ENCODE results near the gene OSBPL10.
"Not testable (repeated sequence)": the region's sequence is repeated elsewhere in the genome, so short reads cannot be mapped to it uniquely, and the experiment has no call there.

OSBPL10 gene

DNA sequence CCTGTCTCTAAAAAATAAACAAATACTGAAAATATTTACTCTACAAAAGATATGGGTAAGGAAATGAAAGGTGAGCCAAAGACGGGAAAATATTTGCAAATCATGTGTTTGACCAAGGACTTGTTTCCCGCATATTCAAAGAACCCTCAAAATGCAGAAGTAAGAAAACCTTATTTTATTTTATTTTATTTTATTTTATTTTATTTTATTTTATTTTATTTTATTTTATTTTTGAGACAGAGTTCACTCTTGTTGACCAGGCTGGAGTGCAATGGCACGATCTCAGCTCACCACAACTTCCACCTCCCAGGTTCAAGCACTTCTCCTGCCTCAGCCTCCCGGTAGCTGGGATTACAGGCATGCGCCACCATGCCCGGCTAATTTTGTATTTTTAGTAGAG, 11.9 kb upstream of the OSBPL10 start:
- not testable (repeated sequence) for DNase-seq

GRCh38 chr3:31988271-31988670, 7.2 kb upstream of the OSBPL10 start:
- DNase-seq = no peak

DNA sequence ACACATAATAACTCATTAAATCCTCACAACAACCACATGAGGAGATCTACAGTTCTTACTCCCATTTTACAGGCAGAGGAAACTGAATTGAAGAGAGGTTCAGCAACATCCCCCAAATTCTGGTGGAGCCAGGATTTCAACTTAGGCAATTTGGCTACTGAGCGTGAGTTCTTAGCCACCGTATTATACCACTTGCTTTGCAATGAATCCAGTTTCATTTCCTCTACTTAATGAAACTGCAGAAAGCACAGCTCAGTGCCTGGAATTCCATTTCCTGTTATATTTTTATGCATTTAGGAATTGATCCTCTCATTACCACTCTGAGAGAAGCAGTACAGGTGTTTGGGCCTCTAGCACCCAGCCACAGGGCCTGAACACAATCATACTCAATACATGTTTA, 4.8 kb upstream of the OSBPL10 start:
- DNase-seq = no peak

GRCh38 chr3:31984321-31984720, 3.3 kb upstream of the OSBPL10 start:
- no peak for DNase-seq

DNA sequence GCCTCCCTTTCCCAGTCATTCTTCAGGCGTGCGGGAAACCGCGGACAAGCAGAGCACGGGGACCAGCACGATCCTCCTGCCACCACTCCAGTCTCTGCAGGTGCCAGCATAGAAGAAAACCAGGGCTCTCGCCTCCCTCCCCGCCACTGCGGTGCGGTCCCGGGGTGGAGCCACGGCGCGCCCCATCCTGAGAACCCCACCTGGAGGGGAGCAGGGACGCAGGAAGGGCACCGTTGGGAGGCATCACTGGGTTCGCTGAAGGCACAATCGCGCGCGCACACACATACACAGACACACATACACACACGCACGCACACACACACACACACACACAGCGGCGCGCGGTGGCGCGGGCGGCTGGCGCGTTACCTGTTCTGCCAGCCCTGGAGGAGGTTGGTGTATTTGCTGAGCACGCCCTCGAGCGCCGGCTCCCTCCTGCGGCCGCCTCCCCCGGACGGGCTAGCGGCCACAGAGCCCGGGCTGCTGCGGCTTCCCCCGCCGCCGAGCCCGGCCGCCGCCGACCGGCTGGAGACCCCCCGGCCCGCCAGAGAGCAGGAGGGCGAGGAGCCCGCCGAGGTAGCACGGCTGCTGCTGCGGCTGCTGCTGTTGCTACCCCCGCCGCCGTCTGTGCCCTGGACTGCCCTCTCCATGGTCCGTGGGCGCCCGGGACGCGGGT, 394 bp downstream of the OSBPL10 start:
- DNase-seq = peak; percentile 37

DNA sequence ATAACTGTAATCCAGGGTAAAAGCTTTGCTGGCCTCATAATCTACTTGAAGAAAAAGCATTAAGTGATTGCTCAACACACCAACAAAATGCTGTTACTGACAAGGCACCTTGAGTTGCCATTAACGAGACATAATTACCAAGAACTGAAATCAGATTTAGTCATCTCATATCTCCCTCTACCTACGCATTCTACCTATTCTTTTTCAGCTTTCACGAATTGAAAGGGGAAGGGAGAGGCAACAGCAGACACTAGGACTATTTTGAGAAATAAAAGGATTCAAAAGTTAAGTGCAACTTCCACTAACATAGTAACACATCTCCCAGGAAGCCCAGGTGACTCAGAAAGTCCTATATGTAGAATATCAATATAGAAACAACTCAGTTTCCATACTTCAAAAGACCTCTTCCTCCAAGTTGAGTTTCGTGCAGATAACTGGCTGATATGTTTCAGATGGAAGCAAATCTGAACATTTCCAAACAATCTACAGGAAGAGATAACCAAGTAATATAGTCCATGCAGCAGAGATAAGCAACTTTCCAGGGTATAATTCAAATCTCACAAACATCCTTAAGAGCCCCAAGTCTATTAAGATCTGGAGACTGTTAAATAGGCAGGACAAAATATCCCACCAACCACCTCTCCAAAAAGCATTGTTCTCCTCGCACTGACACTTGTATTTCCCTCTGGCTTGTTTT, 1.9 kb downstream of the OSBPL10 start:
- no peak for DNase-seq

- no peak for DNase-seq
These were observed 2.5 kb downstream of the OSBPL10 start for GRCh38 chr3:31978553-31978952.

DNA sequence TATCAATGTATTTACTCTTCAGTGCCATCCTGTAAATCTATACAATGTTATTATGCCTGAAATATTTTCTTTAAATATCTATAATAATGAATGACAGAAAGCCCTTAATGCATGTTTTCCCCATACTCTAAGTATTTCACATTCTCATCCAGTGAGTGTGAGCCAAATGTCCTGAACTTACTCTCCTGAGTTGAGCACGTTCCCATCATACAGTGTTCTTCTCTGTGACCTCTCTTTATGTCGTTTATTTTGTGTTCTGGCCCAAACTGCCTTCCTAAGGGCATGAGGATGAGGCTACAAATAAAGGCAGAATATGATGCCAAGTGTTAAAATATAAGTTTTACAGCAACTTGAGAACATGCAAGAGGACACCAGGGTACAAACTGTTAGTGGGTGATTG, 3.3 kb downstream of the OSBPL10 start:
- no peak for DNase-seq

GRCh38 chr3:31976302-31976701, 4.8 kb downstream of the OSBPL10 start:
- no peak for DNase-seq

DNA sequence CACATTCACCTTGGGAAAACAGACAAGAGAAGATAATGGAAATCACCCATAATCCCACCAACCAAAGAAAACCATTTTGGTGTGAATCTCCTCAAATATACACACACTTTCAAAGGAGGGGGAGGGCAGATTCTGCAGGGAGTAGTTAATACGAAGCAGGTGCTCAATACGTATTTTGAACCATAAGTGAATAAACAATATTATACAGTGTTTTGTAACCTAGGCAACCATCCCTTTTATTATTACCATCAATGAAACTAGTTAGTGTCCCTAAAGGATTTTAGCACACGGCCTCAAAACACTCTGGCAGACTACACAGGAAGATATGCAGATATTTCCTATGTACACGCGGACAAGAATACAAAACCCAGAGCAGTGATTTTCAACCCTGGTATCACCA, 6.1 kb downstream of the OSBPL10 start:
- no peak for DNase-seq

GRCh38 chr3:31974471-31974870, 6.6 kb downstream of the OSBPL10 start:
- DNase-seq = no peak

- no peak for DNase-seq
These were observed 7.2 kb downstream of the OSBPL10 start for GRCh38 chr3:31973837-31974236.

DNA sequence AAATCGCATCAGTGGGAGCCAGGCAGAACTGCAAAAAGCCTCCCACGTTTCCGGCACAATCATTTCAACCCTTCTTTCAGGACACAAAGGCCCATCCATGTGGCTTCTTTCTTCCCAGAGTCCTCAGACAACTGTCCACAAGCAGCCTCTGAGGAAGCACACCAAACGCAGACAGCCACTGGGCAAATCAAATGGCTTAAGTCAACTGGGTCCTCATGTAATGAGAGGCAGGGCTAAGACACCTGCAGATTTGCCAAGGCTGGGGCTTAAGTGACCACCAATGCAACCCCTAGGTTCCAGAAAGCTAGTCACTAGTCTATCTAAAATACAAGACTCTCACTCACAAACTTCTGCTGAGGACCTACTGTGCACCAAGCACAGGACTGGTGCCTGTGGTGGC, 8.0 kb downstream of the OSBPL10 start:
- DNase-seq = no peak

GRCh38 chr3:31971607-31972006, 9.5 kb downstream of the OSBPL10 start:
- DNase-seq = no peak

DNA sequence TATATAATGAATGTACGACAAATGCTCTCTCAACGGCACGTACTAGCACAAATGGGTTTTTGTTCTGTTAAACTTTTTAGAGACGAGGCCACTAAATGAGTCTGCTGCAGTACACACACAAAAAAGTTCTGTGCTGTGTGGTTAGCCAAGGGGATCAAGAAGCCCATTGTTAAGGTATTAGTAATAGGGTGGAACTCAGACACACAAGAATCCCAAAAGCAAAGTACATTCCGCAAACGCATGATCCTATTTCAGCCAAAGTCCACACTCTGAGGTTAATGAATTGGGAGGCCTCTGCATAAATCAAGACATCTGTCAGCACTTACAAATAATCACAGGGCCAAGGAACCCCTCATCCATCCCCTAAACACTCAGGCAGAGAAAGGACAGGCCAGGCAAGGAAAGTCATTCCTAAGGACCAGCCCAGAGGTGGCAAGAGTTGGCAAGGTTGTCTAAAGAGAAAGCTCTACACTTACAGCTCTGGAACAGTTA, 12.1 kb downstream of the OSBPL10 start:
- no peak for DNase-seq

DNA sequence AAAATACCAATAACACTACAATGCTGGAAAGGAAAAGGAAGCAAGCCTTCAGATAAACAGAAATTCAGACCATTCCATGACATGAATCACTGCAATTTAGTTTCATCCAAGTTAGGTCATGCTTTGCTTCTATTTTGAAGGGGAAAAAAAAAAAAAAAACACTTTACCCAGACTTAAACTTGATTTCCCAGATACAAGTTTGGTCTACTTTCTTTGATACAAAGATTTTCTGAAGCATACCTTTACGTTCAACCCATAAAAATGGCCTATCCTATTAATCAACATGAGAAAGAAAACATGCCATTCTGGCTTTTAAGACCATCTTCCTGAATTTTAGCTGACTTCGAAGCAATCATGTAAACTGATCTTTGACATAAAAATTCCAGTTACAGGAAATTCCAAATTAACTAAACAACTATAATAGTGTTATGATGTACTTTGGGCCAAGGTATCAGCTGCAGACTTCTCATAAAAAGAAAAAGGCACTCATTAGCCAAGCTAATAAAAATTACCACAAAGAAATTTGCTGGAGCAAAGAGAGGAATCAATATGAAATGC, 12.6 kb downstream of the OSBPL10 start:
- DNase-seq = no peak

DNA sequence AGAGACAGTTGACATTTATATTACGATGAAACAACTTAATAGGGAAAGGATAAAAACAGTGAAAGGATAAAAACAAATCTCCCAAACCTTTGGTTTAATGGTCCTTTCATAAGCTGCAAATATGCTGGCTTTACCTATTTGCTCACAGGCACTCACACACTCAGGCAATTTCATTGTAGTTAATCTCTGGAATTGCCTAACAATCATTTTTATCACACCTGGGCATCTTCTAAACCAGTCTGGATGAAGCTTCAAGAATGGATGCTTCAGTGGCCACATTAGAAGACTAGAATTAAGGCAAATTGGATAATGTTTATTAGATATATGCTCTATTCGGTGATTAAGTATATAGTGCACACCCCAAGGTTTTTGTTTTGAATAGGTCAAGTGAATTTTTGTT, 13.5 kb downstream of the OSBPL10 start:
- no peak for DNase-seq

GRCh38 chr3:31966978-31967591, 14.0 kb downstream of the OSBPL10 start:
- DNase-seq = no peak

DNA sequence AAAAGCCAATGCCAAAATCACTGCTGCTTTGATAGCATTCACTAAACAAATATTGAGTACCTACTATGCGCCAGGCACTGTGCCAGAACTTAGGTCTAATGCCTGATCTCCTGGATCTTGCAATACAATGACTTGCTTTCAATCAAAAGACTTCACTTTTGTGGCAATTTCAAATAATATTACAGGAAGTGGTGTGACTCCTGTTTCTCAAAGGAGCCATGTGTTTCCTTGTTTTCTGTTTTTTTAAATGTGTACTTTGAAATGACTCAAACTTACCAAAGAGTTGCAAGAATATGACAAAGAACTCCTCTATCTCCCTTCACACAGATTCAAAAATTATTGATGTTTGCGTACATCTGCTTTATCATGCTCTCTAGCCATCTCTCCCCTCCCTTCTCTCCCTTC, 18.3 kb downstream of the OSBPL10 start:
- no peak for DNase-seq

DNA sequence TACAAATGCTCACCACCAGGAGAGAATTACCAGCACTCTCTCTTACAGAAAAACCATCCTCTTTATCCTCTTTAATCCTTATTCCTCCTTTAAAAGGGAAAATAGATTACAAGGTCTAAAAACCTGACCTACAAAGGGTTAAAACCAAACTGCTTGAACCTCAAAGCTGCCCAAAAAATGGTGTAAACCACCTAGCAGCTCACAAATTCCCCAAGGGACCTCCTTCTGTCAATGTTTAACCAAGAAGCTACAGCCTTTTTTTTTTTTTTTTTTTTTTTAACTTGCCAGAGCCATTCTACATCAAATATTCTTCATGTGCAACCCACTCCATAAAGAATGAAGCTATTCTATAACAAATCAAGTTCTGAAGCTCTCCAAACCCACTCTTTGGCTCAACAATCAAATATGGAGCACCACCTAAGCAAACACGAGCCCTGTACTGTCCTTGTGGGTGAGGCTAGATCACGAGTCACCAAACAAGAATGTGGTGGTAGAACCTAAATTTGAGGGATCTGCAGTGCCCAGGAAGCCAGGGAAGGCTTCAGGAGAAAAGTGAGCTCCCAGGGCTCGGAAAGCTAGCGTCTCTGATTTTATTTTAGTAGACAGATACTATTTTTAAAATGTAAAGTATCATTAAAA, 20.1 kb downstream of the OSBPL10 start:
- no peak for DNase-seq

DNA sequence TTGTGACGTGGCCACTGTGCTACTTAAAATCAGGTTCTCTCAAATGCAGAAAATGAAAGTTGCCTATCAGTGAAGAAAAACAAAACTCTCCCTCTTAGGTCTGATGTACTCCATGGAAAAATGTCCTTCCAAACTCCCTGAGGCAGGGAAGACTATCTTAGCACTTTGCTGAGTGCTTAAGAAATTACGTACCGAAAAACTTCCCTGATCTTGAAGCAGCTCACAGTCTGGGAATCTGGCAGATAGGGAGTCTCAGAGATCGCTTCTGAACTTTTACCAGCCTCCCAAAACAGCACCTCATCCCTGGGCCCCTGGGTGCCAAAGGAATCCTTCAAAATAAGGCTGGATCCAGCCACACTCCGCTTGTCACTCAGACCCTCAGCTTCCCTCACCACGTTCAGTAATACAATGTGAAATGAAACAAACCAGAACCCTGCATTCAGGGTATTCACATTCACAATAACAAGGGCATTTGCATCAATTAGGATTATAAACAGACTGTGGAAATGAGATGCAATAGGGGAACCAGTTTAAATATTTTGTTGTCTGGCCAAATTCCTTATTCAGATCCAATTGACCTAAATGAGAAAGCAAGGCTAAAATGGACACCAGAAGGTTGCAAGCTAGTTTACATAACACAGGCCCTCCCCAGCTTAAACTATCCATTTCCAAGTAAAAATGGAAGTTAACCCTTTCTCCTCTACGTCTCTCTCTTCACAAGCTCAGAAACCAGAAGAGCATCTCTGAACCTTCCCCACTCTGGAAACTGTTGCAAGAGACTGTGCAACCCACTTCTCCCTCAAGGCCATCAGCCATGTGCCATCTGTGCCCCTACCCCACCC, 20.9 kb downstream of the OSBPL10 start:
- no peak for DNase-seq

DNA sequence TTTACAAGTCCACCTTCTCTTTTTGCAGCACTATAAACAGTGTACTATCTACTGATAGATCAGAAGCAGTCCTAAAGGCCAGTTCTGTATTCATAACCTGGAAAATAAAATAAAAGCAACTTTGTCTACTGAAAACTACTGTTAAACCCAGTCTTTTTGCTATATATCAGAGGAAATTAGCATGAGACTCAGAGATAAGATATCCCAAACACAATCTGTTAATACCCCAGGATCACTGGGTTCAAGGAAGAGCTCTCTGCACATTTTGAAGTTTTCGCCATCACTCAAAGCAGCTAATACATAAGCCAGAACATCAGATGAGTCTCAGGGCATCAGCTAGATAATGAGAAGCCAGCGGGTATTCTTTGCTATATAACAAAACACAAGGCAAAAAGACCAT, 21.8 kb downstream of the OSBPL10 start:
- DNase-seq = no peak
